NCI-H1092 treated with DMSO at 0.1 percent for 48 hours (cell line): Measurements from ENCODE around the gene ACADVL.
"Not testable (repeated sequence)": the region's sequence is repeated elsewhere in the genome, so short reads cannot be mapped to it uniquely, and the experiment has no call there.

Source experiments
- DNase-seq: peaks from one replicate; lab custom pipeline; 2025; lab: John Stamatoyannopoulos, UW

The ACADVL gene

DNA sequence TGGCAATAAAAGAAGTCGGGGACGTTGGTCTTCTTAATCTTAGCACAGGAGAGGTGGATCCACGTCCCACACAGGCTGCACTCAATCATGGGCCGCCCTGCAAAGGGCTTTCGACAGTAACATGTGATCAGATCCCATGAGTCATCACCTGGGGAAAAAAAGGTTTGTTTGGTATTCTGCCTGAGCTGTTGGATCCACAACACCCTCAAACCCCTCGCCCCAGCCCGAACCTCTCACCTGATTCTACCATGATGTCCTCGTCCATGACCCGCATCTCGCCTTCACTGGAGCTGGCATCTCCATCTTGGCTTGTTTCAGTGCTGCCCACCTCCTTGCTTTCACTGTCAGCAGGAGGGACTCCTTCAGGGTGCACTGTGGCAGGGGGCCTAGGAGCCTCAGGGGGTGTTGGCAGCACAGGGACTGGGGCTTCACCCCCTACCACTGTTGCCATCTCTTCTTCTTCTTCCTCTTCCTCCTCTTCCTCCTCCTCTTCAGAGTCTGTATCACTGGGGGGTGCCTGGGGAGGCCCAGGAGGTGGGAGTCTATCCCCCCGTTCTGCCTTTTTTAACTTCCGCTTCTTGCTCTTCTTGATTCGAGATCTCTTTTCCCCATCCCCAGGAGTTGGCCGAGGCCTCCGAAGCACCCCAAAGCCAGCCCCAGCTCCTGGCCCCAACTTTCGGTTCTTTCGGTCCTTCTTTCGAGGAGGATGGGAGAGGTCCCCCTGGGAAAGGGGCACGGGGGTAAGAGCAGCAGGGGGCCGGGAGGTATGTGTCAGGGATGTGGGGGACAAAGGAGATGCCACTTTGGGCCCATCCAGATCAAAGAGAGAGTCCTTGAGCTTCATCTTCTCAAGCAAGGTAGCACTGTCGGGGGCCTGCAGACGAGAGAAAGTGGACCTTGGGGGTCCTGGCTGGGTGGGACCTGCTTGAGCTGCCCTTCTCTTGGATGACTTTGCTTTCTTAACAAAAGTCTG lies 16.2 kb downstream of the ACADVL start:
- DNase-seq: no peak

DNA sequence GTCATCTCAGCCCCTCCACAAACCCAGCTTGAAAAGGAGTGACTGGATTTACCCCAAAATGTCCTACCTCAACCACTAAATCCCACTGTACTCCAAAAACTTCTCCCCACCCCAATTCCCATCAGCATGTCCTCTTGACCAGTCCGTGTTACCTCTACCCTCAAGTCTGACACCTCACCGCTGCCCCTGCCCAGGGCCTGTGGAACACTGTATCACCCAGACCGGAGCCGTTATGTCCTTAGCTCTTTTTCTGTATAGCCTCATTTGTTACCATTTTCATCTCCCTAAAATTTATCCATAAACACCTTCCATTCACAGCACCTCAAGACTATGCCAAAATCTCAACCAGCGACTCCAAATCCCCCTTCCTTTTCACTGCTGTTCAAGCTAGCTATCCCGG lies 17.1 kb downstream of the ACADVL start:
- no peak for DNase-seq

DNA sequence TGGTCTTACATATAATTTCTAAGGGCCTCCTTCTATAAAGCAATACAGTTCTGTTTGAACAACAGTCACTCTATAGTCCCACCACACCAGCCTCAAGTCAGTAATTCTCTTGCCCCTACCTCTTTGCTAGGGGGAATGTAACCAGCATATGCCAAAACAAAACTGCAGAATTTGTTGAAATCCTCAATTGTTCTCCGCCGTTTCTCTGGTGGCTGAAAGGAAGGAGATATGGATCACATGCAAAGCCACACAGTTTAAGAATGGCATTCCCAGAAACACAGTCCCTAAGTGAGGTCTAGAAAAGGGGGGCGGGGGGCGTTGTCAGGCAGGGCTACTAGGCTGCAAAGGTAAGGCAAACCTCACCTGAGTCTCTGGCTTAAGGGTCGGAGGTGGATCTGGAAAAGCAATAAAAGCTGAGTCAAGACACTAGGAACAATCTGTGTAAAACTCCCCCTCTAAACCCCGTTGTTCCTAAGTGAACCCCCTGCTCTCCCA lies 17.6 kb downstream of the ACADVL start:
- no peak for DNase-seq

DNA sequence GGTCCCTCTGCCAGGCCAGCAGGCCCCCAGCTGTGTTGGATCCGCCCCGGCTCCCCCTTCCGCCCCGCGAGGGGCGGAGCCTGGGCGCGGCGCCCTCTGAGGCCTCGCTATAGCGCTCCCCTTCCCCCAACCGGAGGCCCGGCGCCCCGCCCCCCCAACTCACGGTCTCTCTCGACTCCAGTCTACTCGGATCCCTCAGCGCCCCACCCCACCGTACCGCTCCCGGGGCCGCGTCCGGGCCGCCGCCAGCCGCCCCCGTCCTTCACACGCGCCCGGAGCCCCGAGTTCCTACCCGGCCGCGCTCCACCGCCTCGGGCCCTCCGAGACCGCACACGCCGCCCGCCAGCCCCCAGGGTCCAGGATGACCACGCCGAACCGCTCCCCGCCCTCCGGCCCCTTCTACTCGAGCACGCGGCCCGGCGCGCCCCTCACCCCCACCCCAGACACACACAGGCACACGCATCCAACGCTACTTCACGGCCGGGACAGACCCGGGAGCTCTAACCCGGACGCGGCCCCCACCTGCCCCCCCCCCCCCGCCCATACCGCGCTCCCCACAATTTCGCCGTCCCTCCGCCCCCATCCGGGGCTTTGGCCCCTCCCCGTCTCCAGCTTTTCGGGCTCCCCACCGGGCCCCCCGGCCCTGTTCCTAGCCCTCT lies 18.2 kb downstream of the ACADVL start:
- peak; percentile 12 for DNase-seq

DNA sequence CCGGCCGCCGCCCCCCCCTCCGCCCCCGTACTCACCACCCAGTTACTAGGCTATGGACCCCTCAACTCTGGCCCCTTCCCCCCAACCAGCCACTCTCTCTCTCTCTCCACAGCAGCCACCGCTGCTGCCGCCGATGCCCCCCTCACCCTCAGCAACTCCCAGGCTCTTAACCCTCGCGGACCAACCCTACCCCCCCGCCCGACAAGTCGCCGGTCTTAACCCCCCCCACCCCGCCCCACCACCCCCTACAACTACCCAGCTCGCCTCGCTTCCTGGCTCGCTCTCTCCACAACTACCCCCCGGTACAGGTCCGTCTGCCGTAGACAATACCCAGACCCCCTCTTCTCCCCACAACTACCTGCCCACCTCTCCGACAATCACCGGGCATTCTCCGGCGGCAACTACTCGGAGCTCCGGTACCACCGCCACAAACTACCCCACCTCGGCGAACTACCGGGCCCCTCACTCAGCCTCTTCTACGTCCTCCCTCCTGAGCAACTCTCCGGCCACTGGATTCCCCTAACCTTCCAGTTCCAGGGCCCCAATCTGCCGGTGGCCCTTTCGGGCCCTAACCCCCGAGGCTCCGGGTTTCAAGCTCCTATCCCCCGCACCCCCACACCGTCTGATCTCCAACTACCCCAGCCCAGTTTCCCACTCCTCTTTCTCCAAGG lies 18.8 kb downstream of the ACADVL start:
- DNase-seq: no peak

DNA sequence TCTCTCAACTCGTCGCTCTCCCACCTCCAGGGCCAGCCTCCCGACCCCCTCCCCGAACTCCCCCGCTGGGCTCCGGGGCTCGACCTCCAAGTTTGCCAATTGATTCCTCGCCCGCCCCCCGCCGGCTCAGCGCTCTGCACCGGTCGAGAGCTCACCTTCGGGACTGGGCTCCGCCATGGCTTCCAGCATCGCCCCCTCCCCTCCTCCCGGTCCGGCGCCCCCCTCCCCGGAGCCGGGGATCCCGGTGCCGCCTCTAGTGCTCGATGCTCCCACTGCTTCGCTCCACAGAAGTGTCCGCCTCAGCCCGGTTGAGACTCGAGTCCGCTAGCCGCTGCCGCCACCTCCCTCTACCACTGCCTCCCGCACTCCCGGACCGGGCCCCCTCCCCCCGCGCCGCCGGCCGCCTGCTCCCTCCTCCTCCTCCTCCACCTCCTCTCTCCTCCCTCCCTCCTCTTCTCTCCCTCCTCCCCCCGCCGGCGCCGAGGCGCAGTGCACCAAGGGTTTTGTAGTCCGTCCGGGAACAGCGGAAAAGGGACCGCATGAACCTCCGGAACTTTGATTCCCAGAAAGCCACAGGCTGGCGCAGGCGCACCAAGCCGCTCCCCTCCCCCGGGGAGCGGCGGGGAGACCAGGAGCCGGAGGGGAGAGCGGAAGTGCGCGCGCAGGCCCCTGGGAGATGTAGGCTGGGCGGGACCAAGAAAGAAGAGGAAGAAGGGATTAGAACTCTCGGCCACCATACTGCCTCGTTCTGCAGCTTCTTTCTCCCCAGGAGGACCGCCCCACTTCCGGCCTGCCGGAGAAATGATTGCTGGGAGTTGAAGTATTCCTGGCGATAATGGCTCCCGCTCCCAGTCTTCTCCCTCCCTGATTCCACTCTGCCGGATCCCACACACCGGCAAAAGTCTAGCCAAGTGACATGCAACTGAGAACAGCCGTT lies 19.6 kb downstream of the ACADVL start, which contains the start of gene PHF23:
PHF23 (minus strand) TSS at position 367 of the 937 bp plus-strand sequence; CDS start at position 189, 178 bp downstream.
- peak; percentile 98 for DNase-seq

DNA sequence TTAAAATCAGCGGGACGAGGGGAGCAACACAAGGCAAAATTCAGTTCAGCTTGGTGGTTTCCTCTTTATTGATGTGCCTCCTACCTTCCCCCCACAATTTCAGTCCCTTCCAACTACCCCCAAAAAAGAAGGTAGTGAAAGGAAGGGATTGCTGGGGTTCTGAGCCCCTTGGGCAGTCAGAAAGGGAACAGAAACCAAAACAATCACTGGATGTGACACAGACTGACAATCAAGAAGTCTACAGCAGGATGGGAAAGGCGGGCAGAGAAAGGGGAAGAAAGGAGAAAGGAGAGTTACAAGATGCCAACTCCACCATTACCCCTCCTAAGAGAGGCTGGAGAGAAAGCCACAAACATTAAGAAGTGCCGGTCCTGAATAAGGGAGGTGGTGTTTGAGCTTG lies 20.6 kb downstream of the ACADVL start:
- DNase-seq: no peak

DNA sequence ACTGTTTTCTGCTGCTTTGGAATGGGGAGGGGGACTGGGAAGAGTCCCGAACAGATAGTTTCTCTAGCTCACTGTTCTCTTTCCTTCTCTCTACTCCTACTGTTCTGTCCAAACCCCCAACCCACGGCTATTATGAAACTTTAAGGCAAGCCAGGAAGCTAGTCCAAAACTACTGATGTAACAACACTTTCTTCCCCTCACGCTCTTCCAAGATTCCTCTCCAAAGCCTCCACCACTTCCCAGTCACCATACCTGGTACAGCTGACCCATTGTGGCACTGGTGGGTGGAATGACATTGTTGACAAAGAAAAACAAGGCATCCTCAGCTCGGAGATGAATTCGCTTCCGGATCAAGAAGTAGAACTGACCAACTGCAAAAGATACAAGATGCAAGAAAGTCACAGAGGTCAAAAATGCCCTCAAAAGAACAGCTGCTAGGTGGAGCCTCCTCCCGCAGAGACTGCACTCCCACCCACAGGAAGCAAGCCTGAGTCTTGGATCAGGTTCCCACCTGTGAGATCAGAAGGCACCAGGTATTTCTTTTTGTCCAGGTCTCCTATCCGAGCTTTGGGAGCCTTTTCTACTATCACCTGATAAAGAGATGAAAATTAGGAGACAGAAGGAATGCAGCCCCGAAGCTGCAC lies 21.5 kb downstream of the ACADVL start:
- no peak for DNase-seq

DNA sequence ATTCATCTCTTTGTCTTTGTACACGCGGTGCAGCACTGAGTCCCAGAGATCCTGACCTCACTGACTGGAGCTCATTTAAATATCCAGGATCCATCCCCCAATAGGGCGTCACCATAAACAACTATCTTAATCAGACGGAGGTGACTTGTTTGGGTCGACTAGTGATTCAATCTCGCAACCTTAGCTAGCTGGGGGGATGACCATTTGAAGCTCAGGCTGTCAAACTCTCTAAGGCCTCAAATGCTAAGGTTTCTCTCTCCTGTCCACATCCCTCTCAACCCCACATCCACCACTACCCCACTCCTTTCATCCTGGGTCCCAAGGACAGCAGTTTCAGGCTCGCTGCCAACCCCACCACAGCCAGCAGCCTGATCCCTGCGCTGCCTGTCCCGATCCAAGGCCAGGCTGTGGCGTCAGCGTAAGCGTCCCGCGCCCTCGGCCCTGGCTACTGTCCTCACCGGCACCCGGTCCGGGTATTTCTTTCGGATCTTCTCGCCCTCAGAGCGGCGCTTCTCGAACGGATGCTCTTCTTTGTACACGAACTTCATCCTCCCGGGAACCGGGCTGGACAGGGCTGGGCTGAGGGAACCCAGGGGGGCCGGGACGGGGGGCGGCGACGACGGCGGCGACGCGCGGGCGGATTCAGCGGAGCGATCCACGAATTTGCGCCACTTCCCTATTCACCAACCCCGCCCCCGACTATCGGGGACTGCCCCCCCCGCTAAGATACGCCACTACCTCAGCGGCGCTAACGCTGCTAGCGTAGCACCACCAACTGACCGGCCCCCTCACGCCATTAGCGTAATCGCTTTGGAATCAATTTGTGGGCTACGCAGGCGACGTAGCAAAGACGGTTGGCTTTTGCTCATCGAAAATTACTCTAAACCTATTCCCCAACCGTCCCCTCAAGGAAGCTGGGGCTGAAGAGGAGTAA lies 22.3 kb downstream of the ACADVL start, which contains the start of gene GABARAP:
GABARAP (minus strand) TSS at position 667 of the 934 bp plus-strand sequence; CDS start at position 548, 119 bp downstream.
- DNase-seq: peak; percentile 87

DNA sequence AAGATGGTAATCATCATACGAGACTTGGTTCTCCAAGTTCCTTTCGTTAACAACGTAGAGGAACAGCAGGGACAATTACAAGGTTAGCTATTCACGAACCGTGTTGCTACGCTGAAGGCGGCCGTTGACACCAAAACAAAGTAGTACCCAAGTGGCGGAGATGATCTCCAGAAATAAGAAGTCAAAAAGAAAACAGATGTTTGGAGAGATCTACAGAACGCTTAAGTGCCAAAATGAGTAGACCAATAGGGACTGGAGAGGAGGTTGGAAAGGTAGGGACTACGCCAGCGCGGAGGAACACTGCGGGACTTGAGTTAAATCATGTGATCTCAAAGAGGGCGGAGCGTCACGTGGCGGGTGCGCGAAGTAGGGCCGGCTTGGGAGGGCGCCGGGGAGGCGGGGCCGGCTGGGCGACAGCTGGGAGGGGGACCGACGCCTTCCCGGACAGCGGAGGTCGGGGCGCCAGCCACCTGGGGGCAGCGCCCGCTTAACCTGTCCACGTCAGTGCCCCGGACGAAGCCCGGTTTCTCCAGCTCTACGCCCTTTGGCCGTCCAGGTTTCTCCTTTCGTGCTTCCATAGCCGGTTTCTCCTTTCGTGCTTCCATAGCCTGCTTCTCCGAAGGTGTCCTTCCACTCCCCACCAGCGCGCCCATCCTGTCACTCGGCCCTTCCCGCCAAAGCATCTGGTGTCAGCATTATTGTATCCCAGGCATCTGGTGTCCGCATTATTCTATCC lies 23.1 kb downstream of the ACADVL start:
- DNase-seq: peak; percentile 93

DNA sequence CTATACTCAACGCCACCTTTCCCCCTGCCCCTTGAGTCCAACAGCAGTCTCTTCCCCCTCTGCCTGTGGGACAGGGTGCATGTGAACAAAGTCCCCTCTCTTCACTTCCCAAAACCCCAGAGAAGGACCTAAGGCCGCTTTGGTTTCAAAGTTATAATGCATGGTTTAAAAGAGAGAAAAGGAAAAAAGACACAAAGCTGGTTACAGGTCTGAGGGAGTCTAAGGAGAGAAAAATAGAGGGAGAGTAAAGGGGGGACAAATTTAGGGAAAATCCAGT lies 23.7 kb downstream of the ACADVL start:
- no peak for DNase-seq

DNA sequence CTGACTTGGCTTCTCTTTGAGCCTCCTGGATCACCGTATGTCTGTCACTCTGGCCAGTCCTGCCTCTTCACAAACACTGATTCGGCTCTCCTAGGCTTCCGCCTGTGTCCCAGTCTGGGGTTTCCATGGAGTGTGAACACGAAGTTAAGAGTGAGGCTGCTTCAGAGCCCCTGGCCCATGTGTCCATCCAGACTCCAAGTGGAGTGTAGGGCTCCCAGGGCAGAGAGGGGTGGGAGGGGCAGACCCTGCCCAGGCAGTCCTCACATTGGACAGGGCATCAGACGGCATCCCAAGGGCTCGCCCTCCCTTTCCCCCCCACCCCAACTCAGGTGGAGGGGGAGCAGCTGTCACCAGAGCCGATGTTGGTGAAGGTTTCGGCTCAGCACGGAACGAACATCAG lies 24.1 kb downstream of the ACADVL start:
- DNase-seq: not testable (repeated sequence)

DNA sequence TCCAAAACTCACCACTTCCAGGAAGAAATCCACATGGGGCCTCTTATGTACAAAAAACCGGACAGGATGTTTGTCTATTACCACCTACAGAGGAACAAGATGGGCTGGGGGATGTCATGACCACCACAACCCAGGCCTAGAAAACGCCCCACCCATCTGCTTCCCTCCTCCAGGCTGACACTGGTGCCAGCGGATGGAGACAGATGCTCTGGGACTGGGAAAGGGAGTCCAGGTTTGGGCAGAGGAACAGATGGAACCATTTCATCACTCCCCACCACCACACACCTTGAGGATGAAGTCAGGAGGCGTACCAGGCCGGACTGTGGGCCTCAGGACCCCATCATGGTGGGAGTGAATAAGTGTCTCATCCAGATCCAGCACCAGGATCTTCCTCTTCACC lies 27.0 kb downstream of the ACADVL start:
- no peak for DNase-seq

DNA sequence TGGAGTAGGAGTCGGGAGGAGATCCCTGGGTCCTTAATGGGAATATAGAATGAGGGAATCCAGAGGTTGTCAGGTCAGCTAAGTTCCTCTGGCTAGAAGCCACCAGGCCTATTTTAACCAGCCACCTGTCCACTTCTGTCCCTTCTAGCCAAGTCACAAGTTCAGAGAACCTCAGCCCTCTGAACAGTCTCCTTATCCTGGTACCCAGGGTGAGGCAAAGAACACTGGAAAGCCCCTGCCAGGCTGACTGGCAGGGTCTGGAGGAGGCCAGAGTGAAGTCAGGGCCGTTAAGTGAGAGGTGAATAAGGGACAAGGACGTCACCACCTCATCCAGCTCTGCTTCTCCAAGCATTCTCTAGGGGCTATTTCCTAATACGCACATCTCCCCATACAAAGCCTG lies 29.1 kb downstream of the ACADVL start:
- no peak for DNase-seq

DNA sequence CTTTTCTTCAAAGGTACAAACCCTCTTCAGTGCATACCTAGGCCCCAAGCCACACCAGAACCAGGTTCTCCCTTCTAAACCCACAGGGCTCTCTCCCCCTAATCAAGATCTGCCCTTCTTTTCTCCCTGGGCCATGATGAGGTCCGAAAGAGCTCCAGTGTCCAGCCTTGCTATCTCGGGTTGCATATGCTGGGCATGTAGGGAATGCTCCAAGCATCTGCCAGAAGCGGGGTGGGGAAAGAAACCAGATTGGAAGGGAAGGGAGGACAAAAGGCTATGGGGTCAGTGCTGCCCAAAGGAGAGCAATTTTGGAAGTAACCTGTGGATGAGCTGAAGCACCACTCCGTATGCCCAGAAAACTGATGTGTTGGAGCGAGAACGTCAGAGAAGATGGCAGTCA lies 29.5 kb downstream of the ACADVL start:
- DNase-seq: no peak

DNA sequence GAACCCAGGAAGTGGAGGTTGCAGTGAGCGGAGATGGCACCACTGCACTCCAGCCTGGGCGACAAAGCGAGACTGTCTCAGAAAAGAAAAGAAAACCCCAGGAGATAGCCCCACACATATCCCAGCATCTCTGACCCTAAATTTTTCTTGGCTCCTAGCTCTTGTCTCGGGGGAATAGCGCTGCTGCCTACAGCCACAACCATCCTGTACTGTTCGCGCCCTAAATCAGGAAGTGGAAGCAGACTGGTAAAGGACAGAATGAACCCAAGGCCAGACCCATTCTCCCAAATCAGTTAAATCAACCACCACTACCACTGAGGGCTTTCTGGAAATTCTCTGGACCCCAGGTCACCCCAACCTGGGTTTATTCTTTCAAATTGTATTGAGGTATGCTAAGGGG lies 30.1 kb downstream of the ACADVL start:
- DNase-seq: no peak

DNA sequence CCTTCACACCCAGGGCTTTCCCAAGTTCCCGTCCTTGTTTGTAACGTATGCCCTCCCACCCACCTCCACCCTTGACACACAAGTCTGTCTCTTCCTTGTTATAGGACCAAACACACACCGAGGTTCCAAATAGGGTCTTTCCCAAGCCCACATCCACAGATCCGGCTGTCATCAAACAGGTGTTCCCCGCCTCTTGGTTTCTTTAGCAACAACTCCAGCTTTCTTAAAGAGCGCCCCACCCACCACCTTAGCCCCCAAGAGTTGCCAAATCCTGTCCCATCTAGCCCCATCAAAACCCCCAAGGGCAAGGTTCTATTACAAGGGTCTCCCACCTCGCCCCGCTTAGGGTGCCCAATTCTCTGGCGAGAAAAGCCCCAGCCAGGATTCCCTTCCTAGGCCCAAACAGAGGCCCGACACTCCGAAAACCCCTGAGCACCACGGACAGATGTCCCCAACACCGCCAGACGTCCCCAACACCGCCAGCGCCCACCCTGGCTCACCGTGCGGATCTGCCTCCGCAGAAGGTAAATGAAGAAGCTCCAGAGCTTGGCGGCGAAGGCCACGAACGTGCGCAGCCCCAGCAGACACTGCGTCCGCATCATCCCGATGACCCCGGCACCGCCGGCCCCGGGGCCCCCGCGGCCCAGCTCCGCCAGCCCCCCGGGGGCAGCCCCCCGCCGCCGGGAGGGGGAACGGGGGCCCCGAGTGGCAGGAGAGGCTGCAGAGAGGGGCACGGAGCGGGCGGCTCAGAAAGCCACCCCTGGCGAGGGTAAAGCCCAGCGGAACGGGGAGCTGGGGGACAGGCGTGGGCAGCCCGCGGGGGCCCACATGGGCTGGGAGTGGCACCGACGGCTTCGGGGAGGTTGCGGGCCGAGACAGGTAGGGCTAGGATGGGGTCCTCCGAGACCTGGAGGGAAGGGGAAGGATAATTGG lies 31.2 kb downstream of the ACADVL start:
- no peak for DNase-seq

DNA sequence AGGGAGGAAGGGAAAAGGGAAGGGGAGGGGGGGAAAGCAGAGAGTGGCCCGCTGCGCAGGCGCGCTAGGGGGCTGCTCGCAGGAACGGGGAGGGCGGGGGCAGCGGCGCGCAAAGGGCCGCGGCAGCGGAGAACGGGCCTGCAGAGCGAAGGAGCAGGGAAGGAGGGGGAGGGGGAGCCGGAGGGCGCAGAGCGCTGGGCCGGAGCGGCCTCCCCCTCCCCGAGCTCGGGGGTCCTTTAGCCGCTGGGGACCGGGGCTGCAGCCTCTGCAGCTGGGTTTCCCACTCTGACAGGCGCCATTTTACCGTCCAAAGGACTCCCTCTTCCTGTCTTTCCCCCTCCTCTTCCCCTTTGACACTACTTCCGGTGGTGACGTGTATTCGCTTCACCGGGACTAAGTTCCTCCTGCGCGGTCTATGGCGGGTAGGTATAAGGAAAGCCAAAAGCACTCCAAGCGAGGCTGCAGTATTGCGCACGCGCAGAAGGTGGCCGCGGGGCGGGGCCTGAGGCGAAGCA lies 32.0 kb downstream of the ACADVL start, which contains the start of gene CTDNEP1:
CTDNEP1 (minus strand) TSS at position 74 of the 515 bp plus-strand sequence. CDS start 438 bp downstream, outside the sequence.
- peak; percentile 98 for DNase-seq
